AG04450 (cell line): ENCODE measurements around the gene DMD. TPM values are rescaled to one million over a fixed set of nuclear protein-coding genes. Genes with fewer than 3 reads are reported as not detected.

Experiments
- CTCF ChIA-PET: fragments of 300-600, 350-600 bp; formaldehyde crosslinking; extraction: SDS; loops from one replicate; lab custom pipeline; 2022; ENCODE audit warnings: antibody characterized with exemption, inconsistent platforms; lab: Charles Lee
- POLR2A ChIA-PET: fragments of 350-600 bp; formaldehyde crosslinking; extraction: SDS; loops from one replicate; lab custom pipeline; 2021; ENCODE audit warnings: antibody characterized with exemption, inconsistent platforms; lab: Yijun Ruan, JAX
- DNase-seq: peaks from one replicate; pipeline ENCODE4 v3.0.0-alpha.2; 2011; ENCODE audit warnings: low read depth, low spot score
- H3K27ac ChIP-seq: one replicate; pipeline ENCODE4 v1.5.1; 2012; ENCODE audit warnings: low read depth, low read length, control low read depth
- H3K27me3 ChIP-seq: one replicate; pipeline ENCODE4 v1.6.0; 2012; ENCODE audit warnings: low read length; ENCODE audit not compliant: control insufficient read depth, insufficient read depth
- H3K4me3 ChIP-seq: 2 replicates; pipeline ENCODE4 v1.5.1; 2011; ENCODE audit warnings: mild to moderate bottlenecking, low read depth, low read length, control low read depth
- H3K9me3 ChIP-seq: 2 replicates; pipeline ENCODE4 v1.5.1; 2012; ENCODE audit warnings: low read length; ENCODE audit not compliant: control insufficient read depth, insufficient read depth
- polyA plus RNA-seq: library from polyadenylated mRNA; depleted of rRNA; stranded (reverse); fragments of >200 nt; gene quantifications from 2 replicates; pipeline ENCODE4 v1.2.3, GENCODE V29; 2011
- TF ChIP-seq, protein P1 (sequence below): IDR thresholded peaks from 2 replicates; pipeline ENCODE4 v1.5.1; 2011; ENCODE audit warnings: low read depth, low read length, control low read depth, inconsistent platforms

Gene DMD
- polyA plus RNA-seq, 1 experiment: 7.6 TPM

DNA sequence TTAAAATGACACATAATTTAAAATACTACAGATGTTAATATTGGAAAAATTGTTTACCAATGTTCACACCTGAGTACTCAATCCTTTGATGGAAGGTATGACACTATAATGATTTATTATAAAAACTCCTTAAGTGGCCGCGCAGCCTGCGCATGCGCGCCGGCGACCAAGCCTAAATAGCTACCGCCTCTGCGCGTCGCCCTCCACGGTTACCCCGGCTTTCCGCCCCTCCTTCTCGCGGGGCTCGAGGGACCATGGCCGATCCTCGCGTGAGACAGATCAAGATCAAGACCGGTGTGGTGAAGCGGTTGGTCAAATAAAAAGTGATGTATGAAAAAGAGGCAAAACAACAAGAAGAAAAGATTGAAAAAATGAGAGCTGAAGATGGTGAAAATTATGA lies 170.2 kb downstream of the DMD start:
- no peaks in the 10 kb centered on the region for H3K9me3 ChIP-seq
- TF ChIP-seq, protein P1, sequence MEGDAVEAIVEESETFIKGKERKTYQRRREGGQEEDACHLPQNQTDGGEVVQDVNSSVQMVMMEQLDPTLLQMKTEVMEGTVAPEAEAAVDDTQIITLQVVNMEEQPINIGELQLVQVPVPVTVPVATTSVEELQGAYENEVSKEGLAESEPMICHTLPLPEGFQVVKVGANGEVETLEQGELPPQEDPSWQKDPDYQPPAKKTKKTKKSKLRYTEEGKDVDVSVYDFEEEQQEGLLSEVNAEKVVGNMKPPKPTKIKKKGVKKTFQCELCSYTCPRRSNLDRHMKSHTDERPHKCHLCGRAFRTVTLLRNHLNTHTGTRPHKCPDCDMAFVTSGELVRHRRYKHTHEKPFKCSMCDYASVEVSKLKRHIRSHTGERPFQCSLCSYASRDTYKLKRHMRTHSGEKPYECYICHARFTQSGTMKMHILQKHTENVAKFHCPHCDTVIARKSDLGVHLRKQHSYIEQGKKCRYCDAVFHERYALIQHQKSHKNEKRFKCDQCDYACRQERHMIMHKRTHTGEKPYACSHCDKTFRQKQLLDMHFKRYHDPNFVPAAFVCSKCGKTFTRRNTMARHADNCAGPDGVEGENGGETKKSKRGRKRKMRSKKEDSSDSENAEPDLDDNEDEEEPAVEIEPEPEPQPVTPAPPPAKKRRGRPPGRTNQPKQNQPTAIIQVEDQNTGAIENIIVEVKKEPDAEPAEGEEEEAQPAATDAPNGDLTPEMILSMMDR: no peak
- H3K4me3 ChIP-seq: no peak overlapping the region
- H3K27me3 ChIP-seq: no peaks in the 10 kb centered on the region
- no peak for DNase-seq
- CTCF ChIA-PET: no interaction called here
- POLR2A ChIA-PET: no interaction called here
- H3K27ac ChIP-seq: no peak overlapping the region

GRCh38 chrX:33032700-33033099 lies 178.6 kb downstream of the DMD start:
- Histone ChIP-seq H3K27me3 (no peaks in the 10 kb centered on the region), H3K27ac (no peak overlapping the region), H3K9me3 (no peaks in the 10 kb centered on the region), H3K4me3 (no peak overlapping the region)
- CTCF ChIA-PET: no interaction called here
- TF ChIP-seq, protein P1: no peak
- DNase-seq: no peak
- POLR2A ChIA-PET: no interaction called here

DNA sequence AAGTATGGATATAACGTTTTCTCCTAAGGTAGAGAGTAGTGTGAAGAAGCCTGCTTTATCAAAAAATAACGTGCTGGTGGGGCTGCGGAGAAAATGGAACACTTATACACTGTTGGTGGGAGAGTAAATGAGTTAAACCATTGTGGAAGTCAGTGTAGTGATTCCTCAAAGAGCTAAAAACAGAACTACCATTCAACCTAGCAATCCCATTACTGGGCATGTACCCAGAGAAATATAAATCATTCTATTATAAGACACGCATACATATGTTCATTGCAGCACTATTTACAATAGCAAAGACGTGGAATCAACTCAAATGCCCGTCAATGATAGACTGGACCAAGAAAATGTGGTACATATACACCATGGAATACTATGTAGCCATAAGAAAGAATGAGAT lies 196.4 kb downstream of the DMD start:
- no peak overlapping the region for H3K27ac ChIP-seq
- CTCF ChIA-PET: no interaction called here
- TF ChIP-seq, protein P1: no peak
- DNase-seq: no peak
- H3K9me3 ChIP-seq: no peaks in the 10 kb centered on the region
- no peak overlapping the region for H3K4me3 ChIP-seq
- POLR2A ChIA-PET: no interaction called here
- no peaks in the 10 kb centered on the region for H3K27me3 ChIP-seq

GRCh38 chrX:33014086-33014485 lies 197.3 kb downstream of the DMD start:
- Histone ChIP-seq H3K27me3 (no peaks in the 10 kb centered on the region), H3K9me3 (no peaks in the 10 kb centered on the region), H3K27ac (no peak overlapping the region), H3K4me3 (no peak overlapping the region)
- TF ChIP-seq, protein P1: no peak
- ChIA-PET POLR2A (no interaction called here), CTCF (no interaction called here)
- DNase-seq: no peak

DNA sequence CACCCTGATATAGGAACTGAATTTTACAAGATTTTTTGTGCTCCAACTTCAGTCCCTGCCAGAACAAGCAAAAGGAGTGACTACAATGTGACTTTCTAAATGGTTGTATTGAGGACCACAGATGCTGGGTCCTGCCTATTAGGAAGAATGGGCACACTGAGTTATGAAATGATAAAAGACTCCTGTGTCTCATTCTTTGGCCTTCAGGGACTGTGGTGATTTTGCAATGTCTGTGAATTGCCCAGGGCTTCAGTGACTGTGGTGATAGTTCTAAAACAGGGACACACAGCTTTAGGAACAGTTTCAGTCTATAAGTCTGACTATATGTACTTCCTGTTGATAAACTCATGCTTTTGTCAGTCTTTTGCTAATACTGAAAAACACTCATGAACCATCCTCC lies 210.2 kb downstream of the DMD start:
- POLR2A ChIA-PET: no interaction called here
- H3K27ac ChIP-seq: no peak overlapping the region

More for the DNA sequence above, 210.2 kb downstream of the DMD start:
- no peaks in the 10 kb centered on the region for H3K27me3 ChIP-seq
- CTCF ChIA-PET: no interaction called here
- TF ChIP-seq, protein P1: no peak
- no peak overlapping the region for H3K4me3 ChIP-seq
- DNase-seq: no peak
- H3K9me3 ChIP-seq: no peaks in the 10 kb centered on the region
